NB4 (cell line): ENCODE measurements around the gene HJV.

Source experiments
- DNase-seq: peaks from one replicate; pipeline ENCODE4 v3.0.0; 2010; ENCODE audit warnings: low read depth
- H3K4me3 ChIP-seq: one replicate; pipeline ENCODE4 v1.5.1; 2011; ENCODE audit warnings: mild to moderate bottlenecking, low read depth, low read length, moderate library complexity
- CTCF ChIP-seq: IDR thresholded peaks from one replicate; pipeline ENCODE4 v1.5.1; 2012; ENCODE audit warnings: low read depth, low read length
- MAX ChIP-seq: IDR thresholded peaks from 2 replicates; pipeline ENCODE4 v1.6.1; 2011; ENCODE audit warnings: low read depth, low read length
- MYC ChIP-seq: IDR thresholded peaks from 2 replicates; pipeline ENCODE4 v1.6.1; 2011; ENCODE audit warnings: low read depth, low read length
- POLR2A ChIP-seq: IDR thresholded peaks from 2 replicates; pipeline ENCODE4 v1.6.1; 2011; ENCODE audit warnings: mild to moderate bottlenecking; ENCODE audit not compliant: insufficient read length; ENCODE audit errors: extremely low read depth

The HJV gene

GRCh38 chr1:145983206-145983675 is 38.3 kb downstream of the HJV start:
- TF ChIP-seq POLR2A, result no peak
- TF ChIP-seq MYC, result no peak
- TF ChIP-seq CTCF, result no peak
- TF ChIP-seq MAX, result no peak
- no peak for DNase-seq
- no peak overlapping the region for H3K4me3 ChIP-seq

- TF ChIP-seq MYC (no peak), MAX (no peak), CTCF (no peak), POLR2A (no peak)
- no peak for DNase-seq
- no peak overlapping the region for H3K4me3 ChIP-seq
These were observed 39.4 kb downstream of the HJV start for GRCh38 chr1:145982010-145982723.

GRCh38 chr1:145980457-145980994 is 41.0 kb downstream of the HJV start:
- H3K4me3 ChIP-seq, result no peak overlapping the region
- DNase-seq, result no peak
- no peak for TF ChIP-seq MAX
- no peak for TF ChIP-seq CTCF
- TF ChIP-seq MYC, result no peak
- TF ChIP-seq POLR2A, result no peak

- H3K4me3 ChIP-seq, result peak overlapping the region; percentile 16
- 0 out of 2 replicates have a peak, but pooled peaks have one; percentile 12 for TF ChIP-seq MYC
- no peak for TF ChIP-seq POLR2A
- TF ChIP-seq CTCF, result no peak
- peak; percentile 83 for DNase-seq
These were observed 41.6 kb downstream of the HJV start for GRCh38 chr1:145979746-145980456.

GRCh38 chr1:145978854-145979745 is 42.4 kb downstream of the HJV start:
- peak; percentile 99 for DNase-seq
- H3K4me3 ChIP-seq, result peak overlapping the region; percentile 44

More at GRCh38 chr1:145978854-145979745, 42.4 kb downstream of the HJV start:
- TF ChIP-seq CTCF (no peak), MYC (peak; percentile 55), POLR2A (no peak), MAX (peak; percentile 98)
